Tibial nerve (tissue), 4 donors: ENCODE data around the gene CHEK2. TPM values are rescaled to one million over a fixed set of nuclear protein-coding genes. Genes with fewer than 3 reads are reported as not detected.

Experiments used
- DNase-seq, 2 donors: peaks; one replicate each; pipeline ENCODE4 v3.0.0-alpha.2; 2019; ENCODE audit warnings: low spot score in 2 of 2
- H3K27ac ChIP-seq, 4 donors: fragments of 200-600 bp; sonication (generic) in 3 of 4; one replicate each; pipeline ENCODE4 v1.5.1; 2017 to 2019; ENCODE audit warnings: mild to moderate bottlenecking in 1 of 4
- H3K27me3 ChIP-seq, 2 donors: fragments of 200-600 bp; sonication (generic) in 1 of 2; one replicate each; pipeline versions ENCODE4 v1.5.1 to v1.6.0; 2017 to 2019
- H3K36me3 ChIP-seq, 3 donors: fragments of 200-600 bp; sonication (generic); one replicate each; pipeline ENCODE4 v1.5.1; 2018 to 2019
- H3K4me1 ChIP-seq, 4 donors: fragments of 200-600 bp; sonication (generic) in 3 of 4; one replicate each; pipeline ENCODE4 v1.5.1; 2017 to 2019
- H3K4me3 ChIP-seq, 4 donors: fragments of 200-600 bp; sonication (generic) in 3 of 4; one replicate each; pipeline ENCODE4 v1.5.1; 2017 to 2019; ENCODE audit warnings: mild to moderate bottlenecking in 1 of 4, moderate library complexity in 1 of 4
- H3K9me3 ChIP-seq, 4 donors: fragments of 200-600 bp; sonication (generic) in 3 of 4; one replicate each; pipeline ENCODE4 v1.5.1; 2017 to 2019
- CTCF ChIP-seq, 5 experiments: fragments of 200-600 bp in 3 of 5; fragments of 450-650 bp in 2 of 5; sonication (generic) in 3 of 5; IDR thresholded peaks; one replicate each; pipeline ENCODE4 v1.5.1; 2016 to 2019; ENCODE audit warnings: antibody characterized with exemption in 5 of 5, mild to moderate bottlenecking in 3 of 5, moderate library complexity in 2 of 5
- EP300 ChIP-seq, 2 donors: sonication (generic); formaldehyde crosslinking; IDR thresholded peaks; one replicate each; pipeline ENCODE4 v1.6.1; 2017; ENCODE audit warnings: antibody characterized with exemption in 2 of 2, mild to moderate bottlenecking in 1 of 2
- POLR2A ChIP-seq, 2 donors: fragments of 450-650 bp; IDR thresholded peaks; one replicate each; pipeline ENCODE4 v1.6.1; 2017; ENCODE audit warnings: antibody characterized with exemption in 2 of 2, mild to moderate bottlenecking in 2 of 2, moderate library complexity in 2 of 2
- whole genome bisulfite sequencing, 2 donors: methylation state at CpG; one replicate each; pipeline ENCODE4 v1.1.5; 2018; 5-methylcytosine and 5-hydroxymethylcytosine counted together
- small RNA-seq: library from RNA; depleted of rRNA; stranded (forward); fragments of <200 nt; gene quantifications from one replicate; pipeline ENCODE3, GENCODE V24; 2016
- total RNA-seq, 4 donors: library from RNA; depleted of rRNA; stranded (reverse); fragments of >200 nt; gene quantifications; one replicate each; pipeline ENCODE4 v1.1.0, GENCODE V29; 2016

Gene CHEK2
- total RNA-seq, 4 donors from 2014 or later = 7.4 to 22.0 (median 13.1) TPM

GRCh38 chr22:28648792-28649191, 92.8 kb downstream of the CHEK2 start:
- DNase-seq = no peak
- H3K4me1 ChIP-seq = no peaks in the 10 kb centered on the region
- TF ChIP-seq CTCF (IDR thresholded peaks at IDR 0.05) = no peak
- TF ChIP-seq POLR2A (IDR thresholded peaks at IDR 0.05) = no peak
- TF ChIP-seq EP300 (IDR thresholded peaks at IDR 0.05) = no peak
- no peak overlapping the region for H3K4me3 ChIP-seq
- H3K27ac ChIP-seq = no peak overlapping the region
- peaks cover 0 to 8% (median 0%) of the 10 kb centered on the region in 4 donors for H3K9me3 ChIP-seq
- WGBS, 2 donors = 96 to 97% methylated on average over 4 of the region's 4 CpGs
- H3K36me3 ChIP-seq = peaks cover 0 to 19% (median 0%) of the 10 kb centered on the region in 3 donors
- H3K27me3 ChIP-seq = no peaks in the 10 kb centered on the region

- peaks cover 0 to 6% (median 0%) of the 10 kb centered on the region in 3 donors for H3K36me3 ChIP-seq
- H3K27me3 ChIP-seq = no peaks in the 10 kb centered on the region
- no peaks in the 10 kb centered on the region for H3K4me1 ChIP-seq
- TF ChIP-seq POLR2A (IDR thresholded peaks at IDR 0.05) = no peak
- no peak for TF ChIP-seq CTCF (IDR thresholded peaks at IDR 0.05)
- TF ChIP-seq EP300 (IDR thresholded peaks at IDR 0.05) = no peak
- no peak overlapping the region for H3K4me3 ChIP-seq
- no peak overlapping the region for H3K27ac ChIP-seq
- DNase-seq = no peak
- H3K9me3 ChIP-seq = no peaks in the 10 kb centered on the region
- 91 to 98% methylated on average over 3 of the region's 3 CpGs for WGBS, 2 donors
Measured at GRCh38 chr22:28647216-28647615, 94.4 kb downstream of the CHEK2 start.

DNA sequence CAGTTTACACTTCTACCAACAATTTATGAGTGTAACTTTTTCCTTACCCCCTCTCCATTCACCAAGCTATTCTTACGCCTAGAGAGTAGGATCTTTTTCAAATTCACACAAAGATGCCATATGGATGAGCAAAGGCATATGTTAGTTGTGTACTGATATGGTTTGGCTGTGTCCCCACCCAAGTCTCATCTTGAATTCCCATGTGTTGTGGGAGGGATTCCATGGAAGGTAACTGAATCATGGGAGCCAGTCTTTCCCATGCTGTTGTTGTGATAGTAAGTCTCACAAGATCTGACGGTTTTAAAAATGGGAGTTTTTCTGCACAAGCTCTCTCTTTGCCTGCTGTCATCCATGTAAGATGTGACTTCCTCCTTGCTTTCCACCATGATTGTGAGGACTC, 102.3 kb downstream of the CHEK2 start:
- WGBS, 2 donors = 100% methylated on average over 2 of the region's 2 CpGs
- Histone ChIP-seq H3K27ac (no peak overlapping the region), H3K9me3 (no peaks in the 10 kb centered on the region), H3K4me3 (no peak overlapping the region), H3K4me1 (no peaks in the 10 kb centered on the region), H3K27me3 (no peaks in the 10 kb centered on the region), H3K36me3 (peaks cover 0 to 6% (median 0%) of the 10 kb centered on the region in 3 donors)
- DNase-seq = no peak
- TF ChIP-seq EP300 (IDR thresholded peaks at IDR 0.05) (no peak), POLR2A (IDR thresholded peaks at IDR 0.05) (no peak), CTCF (IDR thresholded peaks at IDR 0.05) (no peak)

Small RNAs within 50 kb of the gene (small RNA-seq; reads per million reads assigned to genes)
- not detected for gene RN7SL162P

Other genes with a start within 250 kb of the CHEK2 start
- 100 to 1,000 TPM in 3 of 4 donors, 10 to 100 TPM in 1; 83.9 to 177 (median 128) TPM for gene TTC28, start 62.0 kb downstream of the CHEK2 start, total RNA-seq
- gene HSCB, start 219 bp upstream of the CHEK2 start, total RNA-seq = 10 to 100 TPM; 20.0 to 38.7 (median 27.0) TPM
- 10 to 100 TPM; 16.7 to 22.4 (median 20.6) TPM for gene CCDC117, start 30.9 kb upstream of the CHEK2 start, total RNA-seq
- gene XBP1, start 58.7 kb upstream of the CHEK2 start, total RNA-seq = 100 to 1,000 TPM in 3 of 4 donors, 10 to 100 TPM in 1; 65.6 to 113 (median 111) TPM
- 10 to 100 TPM; 18.0 to 37.9 (median 23.5) TPM for gene ZNRF3, start 141.8 kb upstream of the CHEK2 start, total RNA-seq